ENCODE data around the gene GALNT4.

GRCh38 chr12:89544022-89544421 lies 19.4 kb upstream of the GALNT4 start:
- TF ChIP-seq SP1 (IDR thresholded peaks at IDR 0.05) (no peak), L3MBTL2 (conservative IDR thresholded peaks at IDR 0.05) (no peak), LEF1 (IDR thresholded peaks at IDR 0.05; ENCODE audit: borderline replicate concordance) (no peak), FOXA1 (IDR thresholded peaks at IDR 0.05) (no peak), PKNOX1 (IDR thresholded peaks at IDR 0.05) (no peak), ELF4 (IDR thresholded peaks at IDR 0.05) (no peak), ZNF384 (IDR thresholded peaks at IDR 0.05) (no peak)

All from HEK293T (cell line).